ENCODE data around the gene ZKSCAN5. TPM values are rescaled to one million over a fixed set of nuclear protein-coding genes. Genes with fewer than 3 reads are reported as not detected.
A peak's percentile ranks its signal among the peaks of the same experiment; 100 is the strongest.

ZKSCAN5 gene
- total and polyA plus RNA-seq, 2 donors (not counting 3 experiments of a cell fraction or from before 2014, with no cell fraction given), result 4.3 to 9.7 TPM

DNA sequence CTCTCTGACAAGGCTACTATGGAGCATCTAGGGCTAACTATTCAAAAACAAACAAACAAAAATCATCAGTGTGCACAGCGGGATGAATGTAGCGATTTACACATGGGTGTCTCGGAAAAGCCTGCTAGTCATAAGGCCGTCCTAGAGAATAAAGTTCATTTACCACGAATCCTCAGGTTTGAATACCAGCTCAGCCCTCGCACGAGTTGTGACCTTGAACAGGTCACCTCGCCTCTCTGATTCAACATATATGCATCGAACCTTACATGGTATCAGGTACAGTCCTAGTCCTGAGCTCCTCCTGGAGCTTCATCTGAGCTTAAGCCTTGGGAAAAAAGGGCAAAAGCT lies 39.1 kb upstream of the ZKSCAN5 start:
- Histone ChIP-seq H3K4me3 (replicated peaks in 1 of 3; ENCODE audit: insufficient read depth in 1 of 3, low read depth in 1 of 3, low read length in 3 of 3) (peak overlapping the region; percentile 32 to 91 (median 64)), H3K4me1 (ENCODE audit: control insufficient read depth, extremely low read depth, insufficient read depth, low read length) (peaks cover 9% of the 10 kb centered on the region), H3K27ac (ENCODE audit: insufficient read depth, low read depth, low read length) (peak overlapping the region; percentile 64), H3K36me3 (ENCODE audit: control insufficient read depth in 2 of 2, extremely low read depth in 1 of 2, insufficient read depth in 2 of 2, low read length in 2 of 2) (peaks cover 3 to 6% of the 10 kb centered on the region in 2 experiments), H3K4me2 (ENCODE audit: insufficient read depth, low read length) (peak overlapping the region; percentile 96), H4K20me1 (replicated peaks; ENCODE audit: control insufficient read depth, extremely low read depth, insufficient read depth, low read length) (no peaks in the 10 kb centered on the region), H3K27me3 (ENCODE audit: control insufficient read depth in 2 of 2, insufficient read depth in 2 of 2, low read length in 2 of 2) (no peaks in the 10 kb centered on the region), H3K79me2 (ENCODE audit: control insufficient read depth, insufficient read depth, low read length) (peaks cover 50% of the 10 kb centered on the region), H3K9me3 (replicated peaks; ENCODE audit: control insufficient read depth, insufficient read depth, low read length) (no peaks in the 10 kb centered on the region), H3K9me1 (replicated peaks; ENCODE audit: control insufficient read depth, extremely low read depth, insufficient read depth, low read length) (no peaks in the 10 kb centered on the region), H3K9ac (replicated peaks; ENCODE audit: extremely low read depth, insufficient read depth, low read length) (peak overlapping the region; percentile 87), H2AFZ (ENCODE audit: low read depth, low read length) (no peak overlapping the region)
- intact Hi-C loops (cut with micrococcal nuclease) (no loop called here), dilution Hi-C loops (cut with MboI; ENCODE audit: extremely low pct_ligation_motif_present, low sequenced_read_pairs) (no loop called here)
- TF ChIP-seq MYC (IDR thresholded peaks at IDR 0.05; ENCODE audit: low read depth, low read length) (no peak), CTCF (IDR thresholded peaks at IDR 0.05; ENCODE audit: extremely low read depth in 1 of 2, insufficient read depth in 1 of 2, low read depth in 1 of 2, low read length in 2 of 2) (no peak), POLR2AphosphoS5 (IDR thresholded peaks at IDR 0.05; ENCODE audit: insufficient read depth, low read depth, low read length) (no peak), JUN (IDR thresholded peaks at IDR 0.05; ENCODE audit: borderline replicate concordance, insufficient read depth, insufficient read length, low read depth) (no peak), EZH2 (IDR thresholded peaks at IDR 0.05; ENCODE audit: borderline replicate concordance, low read depth, low read length, severe bottlenecking) (no peak), GATA2 (IDR thresholded peaks at IDR 0.05; ENCODE audit: insufficient read depth, insufficient read length, low read depth, low read length) (no peak)
- CTCF ChIA-PET, result no interaction called here
- DNase-seq (ENCODE audit: low read depth, low spot score) (no peak), FAIRE-seq (peak; percentile 12)
- BruUV-seq (replicated peaks), result TSS peak; percentile 55
- POLR2A ChIA-PET, result interaction anchor here (0.5 kb wide), 1 partner anchor 19 kb away, joined by 6 read pairs; no protein-coding TSS in a partner anchor

All from endothelial cell of umbilical vein (primary cell).